Loucy (cell line): ENCODE measurements around the gene PCGF2.

Experiments used
- H2AFZ ChIP-seq: fragments of 200-600 bp; sonication (generic); 2 replicates; pipeline ENCODE4 v1.6.0; 2016; ENCODE audit warnings: antibody characterized with exemption, mild to moderate bottlenecking, low read length, moderate library complexity
- H3F3A ChIP-seq: fragments of 200-600 bp; 2 replicates; pipeline ENCODE4 v1.6.0; 2016; ENCODE audit warnings: antibody characterized with exemption, low read depth, mild to moderate bottlenecking
- H3K27me3 ChIP-seq: fragments of 200-600 bp; sonication (generic); 2 replicates; pipeline ENCODE4 v1.6.1; 2014; ENCODE audit warnings: low read length, mild to moderate bottlenecking; ENCODE audit not compliant: insufficient read depth, poor library complexity, severe bottlenecking
- H3K36me3 ChIP-seq: fragments of 200-600 bp; sonication (generic); 2 replicates; pipeline ENCODE4 v1.6.1; 2016; ENCODE audit warnings: low read length; ENCODE audit not compliant: insufficient read depth
- H3K4me1 ChIP-seq: fragments of 200-600 bp; sonication (generic); 2 replicates; pipeline ENCODE4 v1.5.1; 2014; ENCODE audit warnings: low read length, mild to moderate bottlenecking; ENCODE audit not compliant: insufficient read depth, poor library complexity, severe bottlenecking
- H3K4me2 ChIP-seq: fragments of 200-600 bp; sonication (generic); 2 replicates; pipeline ENCODE4 v1.6.0; 2014; ENCODE audit warnings: antibody characterized with exemption, low read length, low read depth, mild to moderate bottlenecking; ENCODE audit not compliant: poor library complexity, severe bottlenecking
- H3K4me3 ChIP-seq: fragments of 200-600 bp; sonication (generic); 2 replicates; pipeline ENCODE4 v1.5.1; 2014; ENCODE audit warnings: low read length, mild to moderate bottlenecking, mixed read lengths; ENCODE audit not compliant: poor library complexity, severe bottlenecking
- H3K79me2 ChIP-seq: fragments of 200-600 bp; sonication (generic); 2 replicates; pipeline ENCODE4 v1.6.1; 2014; ENCODE audit warnings: low read length; ENCODE audit not compliant: insufficient read depth
- H3K9ac ChIP-seq: fragments of 200-600 bp; sonication (generic); 2 replicates; pipeline ENCODE4 v1.6.0; 2014; ENCODE audit warnings: mild to moderate bottlenecking, low read depth, low read length, moderate library complexity; ENCODE audit not compliant: poor library complexity, severe bottlenecking
- H3K9me2 ChIP-seq: fragments of 200-600 bp; sonication (generic); replicated peaks from 2 replicates; pipeline ENCODE4 v1.6.1; 2016; ENCODE audit warnings: low read depth, low read length, mixed read lengths
- H3K9me3 ChIP-seq: fragments of 200-600 bp; sonication (generic); 2 replicates; pipeline ENCODE4 v1.6.1; 2014; ENCODE audit warnings: mild to moderate bottlenecking, antibody characterized with exemption, low read length, low read depth; ENCODE audit not compliant: insufficient read depth
- H4K20me1 ChIP-seq: fragments of 200-600 bp; sonication (generic); 2 replicates; pipeline ENCODE4 v1.6.0; 2014; ENCODE audit warnings: antibody characterized with exemption, low read length, mild to moderate bottlenecking; ENCODE audit not compliant: insufficient read depth, poor library complexity, severe bottlenecking
- CTCF ChIP-seq: fragments of 200-600 bp; sonication (generic); conservative IDR thresholded peaks from 2 replicates; pipeline ENCODE4 v1.5.1; 2014; ENCODE audit warnings: mild to moderate bottlenecking, antibody characterized with exemption, low read length
- EZH2phosphoT487 ChIP-seq: fragments of 200-600 bp; IDR thresholded peaks from 2 replicates; pipeline ENCODE4 v1.6.1; 2018; ENCODE audit warnings: antibody characterized with exemption, mild to moderate bottlenecking, moderate library complexity, borderline replicate concordance

The PCGF2 gene

GRCh38 chr17:38724337-38724988 is 23.7 kb downstream of the PCGF2 start:
- TF ChIP-seq CTCF (no peak), EZH2phosphoT487 (no peak)
- no peak overlapping the region for H2AFZ ChIP-seq
- H3K9me3 ChIP-seq = no peaks in the 10 kb centered on the region
- peaks cover 26% of the 10 kb centered on the region for H3K4me1 ChIP-seq
- H3K4me2 ChIP-seq = no peak overlapping the region
- H4K20me1 ChIP-seq = peaks cover 5% of the 10 kb centered on the region
- no peaks in the 10 kb centered on the region for H3F3A ChIP-seq
- H3K9ac ChIP-seq = no peak overlapping the region
- H3K27me3 ChIP-seq = no peaks in the 10 kb centered on the region
- no peaks in the 10 kb centered on the region; the same call in 1 of the 2 replicates for H3K36me3 ChIP-seq
- peaks cover 6% of the 10 kb centered on the region for H3K79me2 ChIP-seq
- H3K9me2 ChIP-seq = no peaks in the 10 kb centered on the region
- no peak overlapping the region for H3K4me3 ChIP-seq

GRCh38 chr17:38721802-38722201 is 26.3 kb downstream of the PCGF2 start:
- Histone ChIP-seq H3K27me3 (no peaks in the 10 kb centered on the region), H3F3A (no peaks in the 10 kb centered on the region), H3K9me2 (no peaks in the 10 kb centered on the region), H3K9ac (no peak overlapping the region), H3K4me2 (no peak overlapping the region), H3K4me1 (no peaks in the 10 kb centered on the region), H3K36me3 (peaks cover 7% of the 10 kb centered on the region; the same call in 1 of the 2 replicates), H3K4me3 (no peak overlapping the region), H3K79me2 (no peaks in the 10 kb centered on the region), H4K20me1 (no peaks in the 10 kb centered on the region), H2AFZ (no peak overlapping the region), H3K9me3 (no peaks in the 10 kb centered on the region)
- TF ChIP-seq CTCF (no peak), EZH2phosphoT487 (no peak)

- no peaks in the 10 kb centered on the region for H3F3A ChIP-seq
- H3K27me3 ChIP-seq = no peaks in the 10 kb centered on the region
- no peak overlapping the region for H3K9ac ChIP-seq
- H3K4me2 ChIP-seq = no peak overlapping the region
- no peaks in the 10 kb centered on the region for H3K9me3 ChIP-seq
- TF ChIP-seq EZH2phosphoT487 = no peak
- TF ChIP-seq CTCF = no peak
- H3K4me3 ChIP-seq = no peak overlapping the region
- H3K4me1 ChIP-seq = no peaks in the 10 kb centered on the region
- H2AFZ ChIP-seq = no peak overlapping the region
- no peaks in the 10 kb centered on the region for H3K9me2 ChIP-seq
- no peaks in the 10 kb centered on the region for H4K20me1 ChIP-seq
- peaks cover 8% of the 10 kb centered on the region; the same call in 1 of the 2 replicates for H3K36me3 ChIP-seq
- no peaks in the 10 kb centered on the region for H3K79me2 ChIP-seq
These were observed 27.2 kb downstream of the PCGF2 start for GRCh38 chr17:38720941-38721340.
